GM21515 (cell line): ENCODE results near the gene GPR146.
"Not testable (repeated sequence)": the region's sequence is repeated elsewhere in the genome, so short reads cannot be mapped to it uniquely, and the experiment has no call there.

Source experiments
- ATAC-seq: cut with Tn5 transposase; IDR thresholded peaks from one replicate; pipeline ENCODE4 v1.9.1; 2021; ENCODE audit not compliant: unreplicated experiment

Gene GPR146

DNA sequence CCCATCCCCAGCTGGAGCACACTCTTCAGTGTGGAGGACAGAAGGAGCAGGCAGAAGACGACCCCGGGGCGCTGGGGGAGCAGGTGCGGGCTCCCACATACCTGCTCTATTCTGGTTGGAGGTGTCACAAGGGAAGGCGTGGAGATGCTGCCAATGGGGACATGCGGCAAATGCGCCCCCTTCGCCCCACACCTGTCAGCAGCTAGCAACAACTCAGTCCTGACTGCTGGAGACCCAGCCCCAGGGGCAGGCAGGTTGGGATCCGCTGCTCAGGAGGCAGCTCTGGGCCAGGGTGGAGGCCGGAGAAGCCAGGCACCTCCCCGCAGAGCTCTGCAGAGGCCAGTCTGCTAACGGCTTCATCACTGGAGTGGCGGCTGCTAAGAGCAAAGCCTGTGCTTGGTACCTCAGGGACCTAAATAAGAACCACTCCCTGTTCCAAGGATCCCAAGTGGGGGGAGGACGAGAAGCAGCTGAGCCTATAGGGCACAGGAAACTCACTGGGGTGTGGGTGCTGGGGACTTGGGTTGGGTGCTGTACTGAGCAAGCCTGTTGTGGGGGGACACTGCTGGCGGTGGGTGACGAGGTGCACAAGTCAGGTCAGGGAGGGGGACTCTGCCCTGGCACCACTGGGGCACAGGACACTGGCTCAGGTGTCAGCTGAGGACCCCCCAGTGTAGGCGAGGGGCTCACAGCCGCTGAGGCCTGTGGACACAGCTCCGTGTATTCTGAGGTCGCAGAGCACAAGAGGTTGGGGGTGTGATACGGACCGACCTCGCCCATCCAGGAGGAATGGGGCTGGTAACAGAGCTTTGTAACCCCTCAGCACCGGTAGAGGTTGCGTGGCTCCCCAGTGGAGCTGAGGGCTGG is 19.2 kb upstream of the GPR146 start:
- ATAC-seq = no peak

DNA sequence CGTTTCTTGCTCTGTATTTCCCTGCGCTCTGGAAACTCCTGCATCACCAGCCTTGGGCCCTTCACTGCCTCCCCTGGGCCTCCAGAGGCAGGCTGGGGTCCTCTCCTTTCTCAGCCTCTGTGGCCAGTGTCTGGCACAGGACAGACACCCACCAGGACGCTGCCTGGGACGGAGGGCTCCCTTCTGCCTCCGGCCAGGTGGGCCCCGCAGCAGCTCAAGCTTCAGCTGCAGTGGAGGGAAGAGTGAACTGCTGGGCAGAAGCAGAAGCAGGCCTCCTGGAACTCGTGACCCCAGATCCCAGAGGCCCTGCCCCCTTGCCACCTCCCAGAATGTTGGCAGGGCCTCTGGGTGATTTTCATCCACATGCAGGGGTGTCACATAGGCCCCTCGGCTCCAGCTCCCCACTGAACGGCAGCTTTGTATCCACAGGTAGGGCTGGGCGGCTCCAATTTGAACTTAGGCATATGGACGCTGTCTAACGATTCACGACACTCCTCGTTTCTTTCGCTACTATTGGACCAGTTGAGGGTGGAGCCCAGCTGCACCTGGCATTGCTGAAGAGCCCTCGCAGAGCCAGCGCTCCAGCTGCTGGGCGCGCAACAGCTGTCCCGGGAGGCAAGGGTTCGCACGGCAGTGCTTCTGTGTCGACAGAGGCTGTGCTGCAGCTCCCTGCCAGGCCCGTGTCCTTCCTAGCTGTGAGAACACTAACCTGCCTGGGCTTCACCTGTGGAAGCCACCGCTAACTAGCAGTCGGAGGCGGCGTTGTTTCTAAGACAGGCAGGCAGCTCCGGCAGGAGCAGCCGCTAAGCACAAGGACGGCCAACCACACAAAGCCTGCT is 18.4 kb upstream of the GPR146 start:
- no peak for ATAC-seq

DNA sequence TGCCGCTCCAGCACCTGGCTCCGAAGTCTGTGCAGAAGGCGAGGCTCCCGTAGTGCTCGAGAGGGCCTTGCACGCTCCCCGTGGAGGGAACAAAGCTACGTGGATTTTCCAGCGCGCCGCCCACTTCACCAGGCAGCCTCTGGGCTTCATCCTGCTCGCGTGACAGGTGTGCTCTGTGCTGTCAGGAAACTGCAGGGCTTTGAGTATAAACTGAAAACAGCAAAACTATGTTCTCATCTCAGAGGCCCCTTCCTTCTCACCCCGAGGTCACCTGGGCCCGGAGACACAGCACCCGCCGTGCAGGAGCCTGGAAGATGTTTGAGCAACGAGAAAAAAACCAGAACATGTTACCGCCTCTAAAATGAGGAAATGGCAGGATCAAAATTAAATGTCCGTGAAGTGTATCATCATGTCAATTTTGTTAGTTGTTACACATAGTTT is 17.6 kb upstream of the GPR146 start:
- no peak for ATAC-seq

DNA sequence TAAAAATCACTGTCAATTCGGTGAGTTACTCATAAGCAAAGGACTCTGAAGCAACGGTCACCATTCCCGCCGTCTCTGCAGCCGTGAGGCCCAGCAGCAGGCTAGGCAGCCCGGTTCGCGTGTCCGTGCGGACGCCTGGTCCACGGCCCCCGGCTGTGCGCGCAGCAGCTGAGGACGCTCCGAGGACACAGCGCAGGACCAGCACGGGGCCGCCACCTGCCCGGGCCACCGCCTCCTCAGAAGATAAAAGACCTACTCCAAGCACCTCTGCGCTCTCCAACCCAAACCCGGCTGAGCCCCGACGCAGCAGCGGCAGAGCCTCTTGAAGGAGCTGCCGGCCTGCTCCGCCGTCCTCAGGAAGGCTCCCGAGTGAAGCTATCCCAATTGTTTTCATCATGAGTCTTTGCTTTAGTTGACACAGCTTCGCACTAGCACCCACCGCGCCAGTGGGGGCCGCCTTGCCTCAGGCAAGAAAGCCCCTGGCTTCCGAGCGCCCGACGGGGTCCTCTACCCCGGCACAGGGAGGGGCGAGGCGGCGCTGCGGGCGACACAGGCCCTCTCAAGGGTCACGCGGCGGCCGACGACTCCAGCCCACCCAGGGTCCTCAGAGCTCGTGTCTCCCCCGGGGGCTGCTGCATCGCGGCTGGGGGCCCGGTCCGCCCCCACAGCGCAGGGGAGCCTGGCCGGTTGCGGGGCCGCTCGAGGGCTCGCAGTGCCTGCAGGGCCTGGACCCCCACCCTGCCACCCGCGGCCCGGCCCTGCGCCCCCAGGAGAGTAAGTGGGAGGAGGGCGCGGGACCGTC is 16.9 kb upstream of the GPR146 start:
- peak; percentile 0 for ATAC-seq

DNA sequence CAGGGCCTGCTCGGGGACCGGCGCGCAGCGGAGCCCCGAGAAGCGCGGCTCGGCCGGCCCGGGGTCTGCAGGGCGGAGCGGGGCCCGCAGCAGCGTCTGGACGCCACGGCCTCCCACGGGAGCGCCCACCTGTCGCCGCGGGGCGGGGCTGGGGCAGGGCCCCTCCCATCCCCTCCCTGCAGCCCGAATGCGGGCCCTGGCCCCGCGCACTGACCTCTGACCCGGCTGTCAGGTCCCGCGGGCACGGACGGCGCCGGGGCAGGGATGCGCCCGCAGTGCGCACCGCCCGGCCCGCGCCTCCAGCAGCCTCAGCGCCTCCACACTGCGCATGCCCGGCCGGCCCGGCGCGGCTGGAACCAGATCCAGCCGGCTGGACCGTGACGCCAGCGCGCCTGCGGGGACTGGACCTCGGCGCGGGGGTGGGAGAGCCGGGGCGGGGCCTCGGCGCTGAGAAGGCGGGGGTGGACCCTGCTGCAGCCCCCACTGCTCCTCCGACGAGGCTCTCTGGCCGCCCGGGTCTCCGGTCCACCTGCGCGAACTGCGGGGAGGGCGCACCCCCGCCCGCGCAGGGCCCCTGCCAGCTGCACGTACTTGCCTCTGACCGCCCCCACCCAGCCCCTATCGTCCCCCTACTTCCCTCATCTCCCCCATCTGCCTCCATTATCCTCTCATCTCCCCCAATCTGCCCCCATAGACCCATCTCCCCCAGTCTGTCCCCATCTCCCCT is 16.1 kb upstream of the GPR146 start:
- ATAC-seq = peak; percentile 50

DNA sequence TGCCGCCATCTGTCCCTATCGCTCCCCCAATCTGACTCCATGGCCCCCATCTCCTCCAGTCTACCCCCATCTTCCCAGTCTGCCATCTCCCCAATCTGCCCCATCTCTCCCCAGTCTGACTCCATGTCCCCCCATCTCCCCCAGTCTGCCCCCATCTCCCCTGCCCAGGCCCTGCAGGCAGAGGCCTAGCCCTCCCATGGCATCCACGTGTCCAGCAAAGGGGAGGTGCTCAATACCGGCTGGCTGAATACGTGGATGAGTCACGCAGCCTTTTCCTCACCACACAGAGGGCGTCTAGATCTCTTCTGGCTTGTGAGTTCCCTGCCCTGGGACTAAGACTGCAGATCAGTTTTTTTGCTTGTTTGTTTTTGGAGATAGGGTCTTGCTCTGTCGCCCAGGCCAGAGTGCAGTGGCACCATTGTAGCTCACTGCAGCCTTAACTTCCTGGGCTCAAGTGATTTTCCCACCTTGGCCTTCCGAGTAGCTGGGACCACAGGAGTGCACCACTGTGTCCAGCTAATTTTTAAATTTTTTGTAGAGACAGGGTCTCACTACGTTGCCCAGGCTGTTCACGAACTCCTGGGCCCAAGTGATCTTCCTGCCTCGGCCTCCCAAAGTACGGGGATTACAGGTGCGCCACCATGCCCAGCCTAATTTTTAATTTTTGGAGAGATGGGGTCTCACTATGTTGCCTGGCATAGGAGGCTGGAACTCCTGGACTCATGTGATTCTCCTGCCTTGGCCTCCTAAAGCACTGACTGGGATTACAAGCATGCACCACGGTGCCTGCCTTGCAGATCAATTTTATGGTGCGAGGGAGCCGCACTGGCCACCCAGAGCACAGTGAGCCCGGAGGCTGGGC is 15.3 kb upstream of the GPR146 start:
- ATAC-seq = no peak

DNA sequence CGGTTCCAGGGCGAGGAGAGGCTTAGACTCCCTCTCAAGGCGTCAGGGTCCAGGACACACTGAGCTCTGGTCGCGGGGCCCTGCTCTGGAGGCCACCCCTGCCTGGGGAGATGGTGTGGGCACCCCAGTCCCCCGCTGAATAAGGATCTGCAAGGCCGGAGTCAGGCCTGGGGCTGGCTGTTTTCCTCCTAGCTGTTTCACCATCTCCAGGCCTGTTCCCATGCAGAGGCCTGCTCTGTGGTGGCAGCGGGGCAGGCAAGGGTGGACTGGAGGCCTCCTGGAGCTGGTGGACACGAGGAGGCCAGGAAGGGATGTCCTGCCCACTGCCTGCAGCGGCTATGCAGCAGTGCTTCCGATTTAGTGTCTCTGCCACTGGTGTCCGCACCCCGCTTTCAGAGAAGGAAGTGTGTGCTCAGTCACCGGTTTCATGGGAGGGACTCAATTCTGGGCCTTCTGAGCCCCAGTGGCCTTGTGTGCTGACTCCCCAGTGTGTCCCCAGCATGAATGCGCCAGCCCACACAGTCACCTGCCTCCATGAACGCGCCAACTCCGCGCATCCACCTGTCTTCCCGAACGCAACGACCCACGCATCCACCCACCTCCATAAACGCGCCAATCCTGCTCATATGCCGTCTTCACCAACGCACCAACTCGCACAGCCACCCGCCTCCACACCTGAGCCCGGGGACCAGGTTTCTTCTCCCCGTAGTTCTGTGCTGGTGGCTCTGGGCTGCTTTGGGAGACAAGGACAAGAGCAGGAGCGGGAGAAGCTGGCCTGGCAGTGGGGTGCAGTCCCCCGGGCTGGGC is 14.5 kb upstream of the GPR146 start:
- no peak for ATAC-seq

DNA sequence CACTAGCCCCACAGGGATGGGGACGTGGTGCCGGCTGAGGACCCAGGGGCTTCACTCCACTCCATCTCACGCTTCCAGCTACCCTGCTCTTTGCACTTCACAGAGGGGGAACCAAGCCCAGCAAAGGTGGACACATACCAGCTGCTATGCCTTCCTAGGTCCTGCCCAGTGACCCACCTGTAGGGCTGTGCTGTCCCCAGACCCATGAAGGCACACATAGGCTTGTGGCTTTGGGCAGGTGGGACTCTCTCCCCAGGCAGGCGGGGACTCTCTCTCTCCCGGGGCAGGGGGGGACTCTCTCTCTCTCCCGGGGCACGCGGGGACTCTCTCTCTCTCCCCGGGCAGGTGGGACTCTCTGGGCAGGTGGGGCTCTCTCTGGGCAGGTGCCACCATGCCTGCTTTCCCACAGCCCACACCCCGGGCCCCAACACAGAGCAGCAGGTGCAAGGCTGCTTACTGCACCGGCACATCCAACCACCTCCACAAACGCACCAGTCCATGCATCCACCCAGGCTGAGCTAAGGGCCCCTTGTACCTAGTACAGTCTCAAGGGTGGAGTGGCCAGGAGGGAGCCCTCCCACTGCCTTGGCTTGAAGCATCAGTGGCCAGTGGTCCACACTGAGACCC is 13.8 kb upstream of the GPR146 start:
- no peak for ATAC-seq

DNA sequence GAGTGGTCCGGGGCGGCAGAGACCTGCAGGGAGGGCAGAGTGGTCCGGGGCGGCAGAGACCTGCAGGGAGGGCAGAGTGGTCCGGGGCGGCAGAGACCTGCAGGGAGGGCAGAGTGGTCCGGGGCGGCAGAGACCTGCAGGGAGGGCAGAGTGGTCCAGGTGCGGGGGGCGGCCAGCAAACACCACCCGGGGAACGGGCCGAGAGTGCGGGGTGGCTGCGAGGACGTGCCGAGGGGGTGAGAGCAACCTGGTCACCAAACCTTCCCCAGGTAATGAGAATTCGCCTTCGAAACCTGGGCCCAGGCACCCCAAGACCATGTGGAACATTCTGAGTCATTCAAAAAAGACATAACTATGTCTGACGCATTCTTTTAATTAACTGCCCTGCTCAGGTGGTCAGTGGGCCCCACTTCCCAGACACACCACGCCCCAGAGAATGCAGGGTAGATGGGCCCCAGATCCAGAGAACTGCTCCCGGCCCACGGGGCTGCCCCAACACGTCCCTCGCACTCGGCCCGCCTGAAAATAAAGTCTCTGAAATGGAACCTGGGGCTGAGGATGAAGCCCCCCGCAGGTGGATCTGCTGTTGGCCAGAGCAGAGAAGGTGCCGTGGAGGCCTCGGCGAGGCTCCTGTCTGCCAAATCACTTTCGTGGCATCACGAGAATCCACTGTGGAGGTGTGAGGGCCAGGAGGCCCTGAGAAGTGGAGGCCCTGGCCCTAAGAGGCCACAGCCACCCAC is 12.5 kb upstream of the GPR146 start:
- ATAC-seq = no peak

DNA sequence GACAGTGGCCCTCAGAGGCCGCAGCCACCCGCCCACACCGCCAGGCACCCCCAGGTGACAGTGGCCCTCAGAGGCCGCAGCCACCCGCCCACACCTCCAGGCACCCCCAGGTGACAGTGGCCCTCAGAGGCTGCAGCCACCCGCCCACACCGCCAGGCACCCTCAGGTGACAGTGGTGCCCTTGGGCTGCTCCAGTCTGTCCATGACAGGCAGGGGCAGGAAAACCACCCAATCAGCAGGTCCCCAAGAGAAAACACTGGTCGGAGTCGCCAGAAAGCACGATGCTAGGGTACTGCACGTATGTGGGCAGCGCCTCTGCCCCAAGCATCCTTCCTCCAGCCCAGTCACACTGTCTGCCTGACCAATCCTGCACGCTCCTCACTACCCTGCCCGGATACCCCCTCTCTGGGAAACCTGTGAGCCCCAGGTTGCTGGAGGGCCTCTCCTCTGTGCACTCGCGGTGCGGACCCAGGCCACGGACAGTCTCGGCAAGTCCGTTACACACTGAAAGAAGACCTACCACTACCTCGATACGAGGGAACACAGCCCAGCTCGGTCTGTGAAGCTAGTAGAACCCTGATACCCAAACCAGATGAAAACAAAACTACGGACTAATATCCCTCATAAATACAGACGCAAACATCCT is 11.7 kb upstream of the GPR146 start:
- no peak for ATAC-seq

DNA sequence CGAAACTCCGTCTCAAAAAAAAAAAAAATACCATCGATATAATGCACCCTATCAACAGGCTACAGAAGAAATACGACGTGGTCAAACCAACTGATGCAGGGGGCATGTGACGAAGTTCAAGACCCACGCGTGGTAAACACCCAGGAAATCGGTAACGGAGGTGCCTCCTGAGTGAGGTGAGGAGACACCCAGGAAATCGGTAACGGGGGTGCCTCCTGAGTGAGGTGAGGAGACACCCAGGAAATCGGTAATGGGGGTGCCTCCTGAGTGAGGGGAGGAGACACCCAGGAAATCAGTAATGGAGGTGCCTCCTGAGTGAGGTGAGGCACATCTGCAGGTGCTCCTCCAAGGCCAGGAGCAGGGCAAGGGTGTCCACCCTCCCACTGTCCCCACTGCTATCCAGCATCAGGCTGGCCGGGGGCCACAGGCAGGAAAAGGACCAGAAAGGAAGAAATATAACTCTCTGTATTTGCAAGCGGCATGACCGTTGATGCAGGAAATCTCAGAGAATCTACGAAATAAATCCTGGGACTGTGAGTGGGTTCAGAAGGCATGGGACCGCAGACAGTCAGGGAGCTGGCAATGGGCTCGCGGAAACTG is 10.7 kb upstream of the GPR146 start:
- ATAC-seq = no peak

DNA sequence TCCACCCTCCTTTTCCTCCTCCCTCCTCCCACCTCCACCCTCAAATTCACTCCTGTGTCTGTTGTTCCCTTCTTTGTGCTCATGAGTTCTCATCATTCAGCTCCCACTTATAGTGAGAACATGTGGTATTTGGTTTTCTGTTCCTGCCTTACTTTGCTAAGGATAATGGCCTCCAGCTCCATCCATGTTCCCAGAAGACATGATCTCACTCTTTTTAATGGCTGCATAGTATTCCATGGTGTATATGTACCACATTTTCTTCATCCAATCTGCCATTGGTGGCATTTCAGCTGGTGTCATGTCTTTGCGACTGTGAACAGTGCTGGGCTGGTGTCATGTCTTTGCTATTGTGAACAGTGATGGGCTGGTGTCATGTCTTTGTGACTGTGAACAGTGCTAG is 9.6 kb upstream of the GPR146 start:
- not testable (repeated sequence) for ATAC-seq

DNA sequence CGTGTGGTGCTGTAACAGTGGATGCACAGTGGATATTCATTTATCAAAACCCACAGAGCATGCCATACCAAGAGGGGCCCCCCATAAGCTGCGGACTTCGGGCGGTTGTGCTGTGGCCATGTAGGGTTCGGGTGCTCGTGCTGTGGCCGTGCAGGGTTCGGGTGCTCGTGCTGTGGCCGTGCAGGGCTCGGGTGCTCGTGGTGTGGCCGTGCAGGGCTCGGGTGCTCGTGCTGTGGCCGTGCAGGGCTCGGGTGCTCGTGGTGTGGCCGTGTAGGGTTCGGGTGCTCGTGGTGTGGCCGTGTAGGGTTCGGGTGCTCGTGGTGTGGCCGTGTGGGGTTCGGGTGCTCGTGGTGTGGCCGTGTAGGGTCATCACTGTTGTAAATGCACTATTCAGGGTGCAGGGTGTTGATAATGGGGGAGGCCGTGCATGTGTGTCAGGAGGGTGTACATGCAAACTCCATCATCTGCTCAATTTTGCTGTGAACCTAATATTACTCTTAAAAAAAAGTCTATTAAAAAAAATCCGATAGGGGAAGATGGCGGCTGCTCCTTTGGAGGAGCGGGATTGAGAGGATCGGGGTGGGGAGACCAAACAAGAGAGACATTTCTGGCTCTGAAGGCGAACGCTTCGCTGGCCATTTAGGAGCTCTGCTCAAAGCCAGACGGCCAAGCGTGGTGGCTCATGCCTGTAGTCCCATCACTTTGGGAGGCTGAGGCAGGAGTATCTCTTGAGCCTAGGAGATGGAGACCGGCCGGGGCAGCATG is 8.0 kb upstream of the GPR146 start:
- not testable (repeated sequence) for ATAC-seq

DNA sequence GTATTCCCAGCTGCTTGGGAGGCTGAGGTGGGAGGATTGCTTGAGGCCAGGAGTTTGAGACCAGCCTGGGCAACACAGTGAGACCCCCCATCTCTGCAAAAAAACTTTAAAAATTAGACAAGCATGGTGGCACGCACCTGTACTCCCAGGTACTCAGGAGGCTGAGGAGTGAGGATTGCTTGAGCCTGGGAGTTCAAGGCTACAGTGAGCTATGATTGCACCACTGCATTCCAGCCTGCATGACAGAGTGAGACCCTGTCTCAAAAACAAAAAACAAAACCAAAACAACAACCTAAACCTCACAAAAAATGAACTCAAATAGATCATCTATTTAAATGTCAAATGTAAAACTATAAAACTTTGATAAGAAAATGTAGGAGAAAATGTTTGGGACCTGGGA is 4.1 kb upstream of the GPR146 start:
- ATAC-seq = not testable (repeated sequence)

DNA sequence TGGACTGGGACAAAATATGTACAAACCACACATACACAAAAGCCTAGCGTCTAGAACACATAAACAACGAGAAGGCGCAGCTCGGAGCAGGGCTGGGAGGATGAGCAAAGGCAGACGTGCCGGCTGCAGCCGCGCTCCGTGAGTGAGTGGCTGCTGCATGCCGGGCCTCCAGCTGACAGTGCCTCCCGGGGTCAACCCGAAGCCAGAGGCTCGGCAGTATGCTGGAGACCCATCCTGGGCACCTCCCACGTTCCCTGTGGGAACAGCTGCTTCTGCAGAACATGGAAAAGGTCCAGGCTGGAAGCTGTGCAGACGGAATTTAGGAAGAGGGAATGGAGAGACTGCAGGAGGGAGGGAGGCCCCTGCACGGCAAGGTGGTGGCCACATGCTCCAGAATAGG is 3.6 kb upstream of the GPR146 start:
- ATAC-seq = no peak
